Upper lobe of left lung (tissue), 4 donors: ENCODE data around the gene AMIGO1.

ENCODE experiments used
- CTCF ChIP-seq, 6 experiments: fragments of 450-650 bp in 4 of 6; fragments of 200-600 bp in 2 of 6; sonication (generic) in 2 of 6; IDR thresholded peaks; one replicate each; pipeline ENCODE4 v1.5.1; 2016 to 2019; ENCODE audit warnings: antibody characterized with exemption in 6 of 6
- EP300 ChIP-seq, 4 donors: sonication (generic); formaldehyde crosslinking; IDR thresholded peaks; one replicate each; pipeline ENCODE4 v1.5.1; 2017; ENCODE audit warnings: antibody characterized with exemption in 4 of 4, control low read depth in 2 of 4
- POLR2A ChIP-seq, 4 donors: fragments of 450-650 bp; IDR thresholded peaks; one replicate each; pipeline ENCODE4 v1.5.1; 2016 to 2017; ENCODE audit warnings: antibody characterized with exemption in 4 of 4, mild to moderate bottlenecking in 2 of 4

- TF ChIP-seq CTCF (IDR thresholded peaks at IDR 0.05) (no peak), POLR2A (IDR thresholded peaks at IDR 0.05) (no peak), EP300 (IDR thresholded peaks at IDR 0.05) (no peak)
These were observed 22.4 kb upstream of the AMIGO1 start for GRCh38 chr1:109531826-109532364.
